Cardiac fibroblast (primary cell): ENCODE measurements around the gene EDN1.

Source experiments
- DNase-seq, 2 donors: peaks; one replicate each; pipeline versions ENCODE4 v3.0.0 to v3.0.0-alpha.2; 2010; ENCODE audit warnings: low read depth in 2 of 2
- H3K4me3 ChIP-seq, 2 donors: replicated peaks in 1 of 2; 1 replicate in 1 of 2; 2 replicates in 1 of 2; pipeline ENCODE4 v1.5.1; 2011; ENCODE audit warnings: low read depth in 2 of 2, low read length in 2 of 2, mild to moderate bottlenecking in 2 of 2, moderate library complexity in 1 of 2
- CTCF ChIP-seq: IDR thresholded peaks from one replicate; pipeline ENCODE4 v1.5.1; 2011; ENCODE audit warnings: low read depth, mild to moderate bottlenecking, low read length, inconsistent platforms

The EDN1 gene

GRCh38 chr6:12276930-12277315 lies 13.2 kb upstream of the EDN1 start:
- no peak for TF ChIP-seq CTCF
- no peak for DNase-seq
- H3K4me3 ChIP-seq: no peak overlapping the region

- no peak for DNase-seq
- TF ChIP-seq CTCF: no peak
- no peak overlapping the region for H3K4me3 ChIP-seq
Observed at GRCh38 chr6:12277386-12277785, 12.8 kb upstream of the EDN1 start.

GRCh38 chr6:12278915-12279314 lies 11.2 kb upstream of the EDN1 start:
- no peak for TF ChIP-seq CTCF
- no peak overlapping the region for H3K4me3 ChIP-seq
- no peak for DNase-seq

- no peak for DNase-seq
- TF ChIP-seq CTCF: no peak
- H3K4me3 ChIP-seq: no peak overlapping the region
Observed at GRCh38 chr6:12279322-12280091, 10.7 kb upstream of the EDN1 start.

- peak; percentile 29 to 60 for DNase-seq
- no peak for TF ChIP-seq CTCF
- H3K4me3 ChIP-seq: no peak overlapping the region
Observed at GRCh38 chr6:12280458-12280857, 9.7 kb upstream of the EDN1 start.

DNA sequence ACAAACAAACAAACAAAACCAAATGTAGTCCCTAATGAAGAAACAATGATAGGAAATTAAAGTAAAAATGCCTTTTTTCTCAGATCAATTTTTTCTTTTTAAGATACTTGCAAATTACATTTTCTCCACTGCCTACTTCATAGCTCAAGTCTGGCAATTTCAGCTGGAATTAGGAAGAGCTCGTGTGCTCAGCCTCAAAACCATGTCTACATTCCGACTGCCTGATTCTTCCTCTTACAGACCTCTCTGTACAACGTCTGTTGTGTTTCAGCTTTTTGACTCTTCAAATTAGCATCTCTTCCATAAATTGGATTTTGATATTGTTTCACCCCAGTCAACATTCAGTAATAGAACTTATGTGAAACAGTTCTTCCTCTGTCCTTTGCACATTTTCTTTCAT lies 9.3 kb upstream of the EDN1 start:
- H3K4me3 ChIP-seq: no peak overlapping the region
- TF ChIP-seq CTCF: no peak
- DNase-seq: no peak

- no peak for TF ChIP-seq CTCF
- H3K4me3 ChIP-seq: no peak overlapping the region
- DNase-seq: no peak
Observed at GRCh38 chr6:12283904-12284303, 6.3 kb upstream of the EDN1 start.
